Smooth muscle cell (in vitro differentiated cells): ENCODE data around the gene TANC1. TPM values are rescaled to one million over a fixed set of nuclear protein-coding genes. Genes with fewer than 3 reads are reported as not detected.

Source experiments
- DNase-seq: peaks from one replicate; lab custom pipeline; 2025; ENCODE audit not compliant: unreplicated experiment; lab: John Stamatoyannopoulos, UW
- H2AFZ ChIP-seq: fragments of 200-600 bp; sonication (generic); 2 replicates; pipeline ENCODE4 v1.6.0; 2016; ENCODE audit warnings: antibody characterized with exemption, low read depth, mild to moderate bottlenecking
- H3F3A ChIP-seq: fragments of 200-600 bp; sonication (generic); 2 replicates; pipeline ENCODE4 v1.6.0; 2017; ENCODE audit warnings: antibody characterized with exemption, low read depth
- H3K27ac ChIP-seq: fragments of 200-600 bp; sonication (generic); 2 replicates; pipeline ENCODE4 v1.5.1; 2016; ENCODE audit warnings: low read depth, mild to moderate bottlenecking
- H3K27me3 ChIP-seq: fragments of 200-600 bp; sonication (generic); 2 replicates; pipeline ENCODE4 v1.6.1; 2016; ENCODE audit warnings: low read depth, mild to moderate bottlenecking
- H3K36me3 ChIP-seq: fragments of 200-600 bp; sonication (generic); 2 replicates; pipeline ENCODE4 v1.5.1; 2016; ENCODE audit warnings: low read depth
- H3K4me1 ChIP-seq: fragments of 200-600 bp; sonication (generic); 2 replicates; pipeline ENCODE4 v1.5.1; 2016; ENCODE audit warnings: low read depth
- H3K4me2 ChIP-seq: fragments of 200-600 bp; sonication (generic); 2 replicates; pipeline ENCODE4 v1.6.0; 2016; ENCODE audit warnings: mild to moderate bottlenecking
- H3K4me3 ChIP-seq: fragments of 200-600 bp; sonication (generic); 2 replicates; pipeline ENCODE4 v1.5.1; 2016; ENCODE audit warnings: mild to moderate bottlenecking
- H3K79me2 ChIP-seq: fragments of 200-600 bp; sonication (generic); 2 replicates; pipeline ENCODE4 v1.6.0; 2016; ENCODE audit warnings: low read depth, mild to moderate bottlenecking
- H3K9ac ChIP-seq: fragments of 200-600 bp; sonication (generic); 2 replicates; pipeline ENCODE4 v1.6.0; 2016; ENCODE audit warnings: low read depth
- H3K9me3 ChIP-seq: fragments of 200-600 bp; sonication (generic); replicated peaks from 2 replicates; pipeline ENCODE4 v1.5.1; 2016; ENCODE audit warnings: low read depth
- H4K20me1 ChIP-seq: fragments of 200-600 bp; sonication (generic); 2 replicates; pipeline ENCODE4 v1.6.0; 2016; ENCODE audit warnings: low read depth
- WGBS: methylation state at CpG from one replicate; pipeline ENCODE4 v1.1.7; 2016; ENCODE audit warnings: low lambda C conversion rate; 5-methylcytosine and 5-hydroxymethylcytosine counted together
- polyA plus RNA-seq: library from polyadenylated mRNA; unstranded; fragments of >200 nt; fragmentation: Nextera tagmentation; extraction: Ambion mirVana; gene quantifications from 2 replicates; pipeline ENCODE4 v1.2.1, GENCODE V29; 2016
- total RNA-seq: library from RNA; depleted of rRNA; stranded (reverse); fragments of >200 nt; gene quantifications from 2 replicates; pipeline ENCODE4 v1.2.3, GENCODE V29; 2014
- TF ChIP-seq, protein P1 (sequence below): fragments of 200-600 bp; sonication (generic); IDR thresholded peaks from 2 replicates; pipeline ENCODE4 v1.5.1; 2017; ENCODE audit warnings: borderline replicate concordance, mild to moderate bottlenecking, antibody characterized with exemption; ENCODE audit not compliant: insufficient read depth, poor library complexity, severe bottlenecking

The TANC1 gene
- total and polyA plus RNA-seq, 2 experiments from 2014 or later, result 9.1 to 30.8 TPM

DNA sequence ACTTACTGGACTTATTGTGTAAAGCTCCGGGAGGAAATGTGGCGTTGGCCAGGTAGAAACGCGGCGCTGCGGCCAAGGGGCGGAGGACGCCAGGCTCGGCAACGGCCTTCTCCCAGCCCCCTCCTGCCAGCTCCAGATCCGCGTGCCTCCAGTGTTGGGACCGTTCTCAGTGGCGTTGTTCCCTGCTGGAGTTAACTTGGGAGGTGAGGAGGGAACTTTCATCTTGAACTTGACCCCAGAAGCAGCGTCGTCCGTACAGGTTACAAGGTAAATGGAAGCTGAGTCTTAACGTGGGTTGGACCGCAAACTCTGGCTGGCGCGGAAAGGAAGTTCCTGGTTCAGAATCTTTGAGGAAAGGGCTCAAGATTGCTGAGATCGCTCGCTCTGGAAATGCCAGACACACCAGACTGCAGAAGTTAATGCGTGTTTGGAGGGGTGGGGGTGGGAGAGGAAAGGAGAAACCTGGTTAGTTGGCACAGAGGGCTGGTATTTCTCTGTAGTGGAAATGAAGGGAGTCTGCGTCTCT, 1.3 kb downstream of the TANC1 start:
- peak overlapping the region; percentile 76 for H3K27ac ChIP-seq

DNA sequence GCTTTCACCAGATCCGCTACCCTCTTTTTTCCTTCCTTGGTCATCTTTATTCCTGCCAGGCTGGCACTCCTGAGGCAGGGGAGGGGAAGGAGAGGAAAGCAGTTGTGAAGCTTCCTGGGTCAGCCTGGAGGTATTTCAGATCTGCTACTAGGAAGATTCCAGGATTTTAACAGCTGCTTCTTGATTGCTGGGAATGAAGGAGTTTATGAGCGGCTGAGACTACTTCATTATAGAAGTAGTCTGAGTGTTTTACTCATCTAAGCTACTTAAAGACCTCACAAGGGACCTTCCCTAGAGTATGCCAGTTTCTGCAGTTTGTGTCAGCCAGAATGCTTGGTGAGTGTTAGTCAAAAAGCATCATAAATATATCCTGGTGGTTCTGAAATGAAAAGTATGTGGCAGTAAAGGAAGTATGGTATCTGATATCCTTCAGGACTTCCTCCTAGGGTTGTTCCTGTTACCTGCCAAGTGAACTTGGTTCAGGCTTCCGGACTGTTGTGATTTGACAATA, 1.9 kb downstream of the TANC1 start:
- H3K4me3 ChIP-seq, result peak overlapping the region; percentile 91
- H3K4me1 ChIP-seq, result peaks cover 38% of the 10 kb centered on the region
- H2AFZ ChIP-seq, result peak overlapping the region; percentile 94
- peaks cover 30% of the 10 kb centered on the region for H3F3A ChIP-seq
- no peak for DNase-seq
- peak overlapping the region; percentile 84 for H3K4me2 ChIP-seq
- peaks cover 57% of the 10 kb centered on the region for H3K79me2 ChIP-seq
- WGBS, result 32% methylated on average over 3 of the region's 3 CpGs
- no peaks in the 10 kb centered on the region for H3K9me3 ChIP-seq
- H3K36me3 ChIP-seq, result no peaks in the 10 kb centered on the region
- peaks cover 56% of the 10 kb centered on the region for H4K20me1 ChIP-seq
- H3K9ac ChIP-seq, result peak overlapping the region; percentile 72
- H3K27ac ChIP-seq, result peak overlapping the region; percentile 76
- H3K27me3 ChIP-seq, result no peaks in the 10 kb centered on the region
- TF ChIP-seq, protein P1, sequence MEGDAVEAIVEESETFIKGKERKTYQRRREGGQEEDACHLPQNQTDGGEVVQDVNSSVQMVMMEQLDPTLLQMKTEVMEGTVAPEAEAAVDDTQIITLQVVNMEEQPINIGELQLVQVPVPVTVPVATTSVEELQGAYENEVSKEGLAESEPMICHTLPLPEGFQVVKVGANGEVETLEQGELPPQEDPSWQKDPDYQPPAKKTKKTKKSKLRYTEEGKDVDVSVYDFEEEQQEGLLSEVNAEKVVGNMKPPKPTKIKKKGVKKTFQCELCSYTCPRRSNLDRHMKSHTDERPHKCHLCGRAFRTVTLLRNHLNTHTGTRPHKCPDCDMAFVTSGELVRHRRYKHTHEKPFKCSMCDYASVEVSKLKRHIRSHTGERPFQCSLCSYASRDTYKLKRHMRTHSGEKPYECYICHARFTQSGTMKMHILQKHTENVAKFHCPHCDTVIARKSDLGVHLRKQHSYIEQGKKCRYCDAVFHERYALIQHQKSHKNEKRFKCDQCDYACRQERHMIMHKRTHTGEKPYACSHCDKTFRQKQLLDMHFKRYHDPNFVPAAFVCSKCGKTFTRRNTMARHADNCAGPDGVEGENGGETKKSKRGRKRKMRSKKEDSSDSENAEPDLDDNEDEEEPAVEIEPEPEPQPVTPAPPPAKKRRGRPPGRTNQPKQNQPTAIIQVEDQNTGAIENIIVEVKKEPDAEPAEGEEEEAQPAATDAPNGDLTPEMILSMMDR, result no peak

More for the DNA sequence above, 1.3 kb downstream of the TANC1 start:
- Histone ChIP-seq H3K27me3 (no peaks in the 10 kb centered on the region), H3K4me1 (peaks cover 42% of the 10 kb centered on the region), H3K9ac (peak overlapping the region; percentile 72), H3K9me3 (no peaks in the 10 kb centered on the region), H2AFZ (peak overlapping the region; percentile 94), H3K4me3 (peak overlapping the region; percentile 91), H3K4me2 (peak overlapping the region; percentile 84), H3K36me3 (no peaks in the 10 kb centered on the region), H3K79me2 (peaks cover 52% of the 10 kb centered on the region), H4K20me1 (peaks cover 51% of the 10 kb centered on the region), H3F3A (peaks cover 30% of the 10 kb centered on the region)
- DNase-seq, result peak; percentile 34
- 2% methylated on average over 25 of the region's 25 CpGs for WGBS
- TF ChIP-seq, protein P1, result no peak

DNA sequence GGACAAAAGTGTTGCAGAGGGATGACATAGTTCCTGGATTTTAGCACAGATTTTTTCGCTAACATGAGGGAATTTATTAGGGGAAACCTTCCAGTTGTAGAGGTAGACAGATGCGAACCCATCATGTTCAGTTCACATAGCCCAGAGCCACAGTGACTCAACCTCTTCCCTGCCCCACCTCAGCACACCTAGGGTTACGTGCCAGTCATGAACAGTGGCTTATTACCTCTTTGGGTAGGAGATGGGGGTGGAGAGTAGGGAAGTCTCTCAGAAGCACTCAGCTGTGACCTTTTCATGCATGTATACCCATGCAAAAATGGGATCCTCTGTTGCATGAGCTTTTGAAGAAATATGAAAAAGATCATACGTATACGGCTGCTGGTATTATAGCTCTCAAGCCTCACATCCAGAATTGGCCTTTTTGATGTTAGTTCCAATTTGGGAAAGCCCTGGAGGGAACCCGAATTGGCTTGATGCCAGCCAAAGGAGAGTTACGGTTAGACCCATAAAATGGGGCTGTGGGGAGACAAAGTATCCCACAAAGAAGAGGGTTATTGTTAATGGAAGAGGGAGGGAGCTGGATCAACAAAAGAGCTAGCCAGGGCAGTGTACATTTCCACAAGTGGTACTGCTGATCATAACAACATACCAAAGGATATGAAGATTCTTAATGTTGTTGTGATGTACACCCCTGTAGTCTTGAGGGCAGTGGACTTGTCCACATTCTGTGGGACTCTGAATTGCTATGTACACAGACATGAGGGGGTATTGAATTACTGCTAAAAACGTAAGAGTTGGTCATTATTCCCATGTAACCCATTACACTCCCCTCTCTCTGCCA, 4.9 kb downstream of the TANC1 start:
- peaks cover 87% of the 10 kb centered on the region for H3K79me2 ChIP-seq
- H3K9me3 ChIP-seq, result no peaks in the 10 kb centered on the region
- H3F3A ChIP-seq, result peaks cover 14% of the 10 kb centered on the region
- H4K20me1 ChIP-seq, result peaks cover 86% of the 10 kb centered on the region
- no peaks in the 10 kb centered on the region for H3K36me3 ChIP-seq
- no peak overlapping the region for H3K4me2 ChIP-seq
- no peaks in the 10 kb centered on the region for H3K27me3 ChIP-seq
- H3K27ac ChIP-seq, result no peak overlapping the region
- H3K4me1 ChIP-seq, result peaks cover 15% of the 10 kb centered on the region
- WGBS, result 90% methylated on average over 8 of the region's 8 CpGs
- TF ChIP-seq, protein P1, result no peak
- no peak overlapping the region for H2AFZ ChIP-seq
- H3K4me3 ChIP-seq, result no peak overlapping the region
- no peak overlapping the region for H3K9ac ChIP-seq
- no peak for DNase-seq
